H1 (cell line): Measurements from ENCODE around the gene CRYGB. TPM values are rescaled to one million over a fixed set of nuclear protein-coding genes. Genes with fewer than 3 reads are reported as not detected.

ENCODE experiments used
- ATF2 ChIP-seq: IDR thresholded peaks from 2 replicates; pipeline ENCODE4 v1.6.1; 2012; ENCODE audit warnings: low read length, inconsistent platforms
- JUND ChIP-seq: IDR thresholded peaks from 2 replicates; pipeline ENCODE4 v1.6.1; 2011; ENCODE audit warnings: mild to moderate bottlenecking, improper control_type of control experiment, low read length
- POU5F1 ChIP-seq: IDR thresholded peaks from 2 replicates; pipeline ENCODE4 v1.6.1; 2011; ENCODE audit warnings: low read depth, mild to moderate bottlenecking, low read length, moderate library complexity
- RNF2 ChIP-seq: fragments of 200-900, 300-1000 bp; sonication (generic); IDR thresholded peaks from 2 replicates; pipeline ENCODE4 v1.7.1; 2016; ENCODE audit warnings: borderline replicate concordance, low read depth, mild to moderate bottlenecking, antibody characterized with exemption, low read length; ENCODE audit not compliant: poor library complexity, severe bottlenecking; ENCODE audit errors: missing control alignments
- polyA plus RNA-seq, 7 experiments: library from polyadenylated mRNA; depleted of rRNA in 3 of 7; stranded (reverse) in 5 of 7; unstranded in 2 of 7; fragments of >200 nt in 5 of 7; fragments of 200-250 nt in 2 of 7; gene quantifications; 1 replicate in 5 of 7; 2 replicates in 1 of 7; 4 replicates in 1 of 7; pipeline versions ENCODE4 v1.2.1 to v1.2.3, GENCODE V29; 2011 to 2013; ENCODE audit warnings: missing spikeins in 2 of 7, mixed read lengths in 2 of 7
- total RNA-seq: library from RNA; stranded (reverse); fragmentation: NEBNext Ultra II Directional; extraction: Animal tissue kit (Norgen Biotek cat#: 25700); gene quantifications from 2 replicates; pipeline ENCODE4 v1.2.1, GENCODE V29; 2021

Gene CRYGB
- total and polyA plus RNA-seq, 2 of the 8 experiments (the other 6 are each of a cell fraction or from before 2014, with no cell fraction given), result 0.38 TPM; not detected in 1

- no peak for TF ChIP-seq RNF2
- no peak for TF ChIP-seq POU5F1
- TF ChIP-seq JUND, result no peak
- TF ChIP-seq ATF2, result no peak
- TF ChIP-seq, all 59 proteins: peak for 0
Observed at GRCh38 chr2:208142240-208142924, 3.6 kb downstream of the CRYGB start (continued).
